ENCODE results near the gene ATG13. TPM values are rescaled to one million over a fixed set of nuclear protein-coding genes. Genes with fewer than 3 reads are reported as not detected.

The ATG13 gene
- total RNA-seq, 2 experiments from 2014 or later, result 95.7 to 102 TPM

- Histone ChIP-seq H3K4me1 (ENCODE audit: insufficient read depth, low read length) (peaks cover 7% of the 10 kb centered on the region), H3K4me3 (ENCODE audit: low read length) (no peak overlapping the region), H3K9me3 (ENCODE audit: control insufficient read depth in 1 of 2, insufficient read depth in 1 of 2, low read length in 2 of 2) (no peaks in the 10 kb centered on the region), H3K36me3 (ENCODE audit: insufficient read depth, low read length) (no peaks in the 10 kb centered on the region), H3K27ac (ENCODE audit: low read depth in 1 of 2, low read length in 2 of 2) (no peak overlapping the region), H3K27me3 (ENCODE audit: control insufficient read depth in 1 of 2, insufficient read depth in 2 of 2, low read length in 2 of 2) (no peaks in the 10 kb centered on the region)
- POLR2A ChIA-PET, result no interaction called here
- Mint-ChIP-seq H3K4me3 (peak overlapping the region; percentile 34), H3K9me3 (no peaks in the 10 kb centered on the region), H3K27ac (no peak overlapping the region), H3K27me3 (no peaks in the 10 kb centered on the region), H3K36me3 (ENCODE audit: low read depth) (peaks cover 15% of the 10 kb centered on the region), H3K4me1 (ENCODE audit: low read depth) (peaks cover 16% of the 10 kb centered on the region)
- ATAC-seq (ENCODE audit: poor library complexity) (no peak), DNase-seq (no peak)
- CTCF ChIA-PET, result no interaction called here
- intact Hi-C loops (cut with DNase I, micrococcal nuclease), result loop anchor here in 1 of 2 experiments (10.0 kb wide), 1 partner anchor 337 kb away; the partner anchor contains the start of gene CSTPP1
- TF ChIP-seq, protein P1, sequence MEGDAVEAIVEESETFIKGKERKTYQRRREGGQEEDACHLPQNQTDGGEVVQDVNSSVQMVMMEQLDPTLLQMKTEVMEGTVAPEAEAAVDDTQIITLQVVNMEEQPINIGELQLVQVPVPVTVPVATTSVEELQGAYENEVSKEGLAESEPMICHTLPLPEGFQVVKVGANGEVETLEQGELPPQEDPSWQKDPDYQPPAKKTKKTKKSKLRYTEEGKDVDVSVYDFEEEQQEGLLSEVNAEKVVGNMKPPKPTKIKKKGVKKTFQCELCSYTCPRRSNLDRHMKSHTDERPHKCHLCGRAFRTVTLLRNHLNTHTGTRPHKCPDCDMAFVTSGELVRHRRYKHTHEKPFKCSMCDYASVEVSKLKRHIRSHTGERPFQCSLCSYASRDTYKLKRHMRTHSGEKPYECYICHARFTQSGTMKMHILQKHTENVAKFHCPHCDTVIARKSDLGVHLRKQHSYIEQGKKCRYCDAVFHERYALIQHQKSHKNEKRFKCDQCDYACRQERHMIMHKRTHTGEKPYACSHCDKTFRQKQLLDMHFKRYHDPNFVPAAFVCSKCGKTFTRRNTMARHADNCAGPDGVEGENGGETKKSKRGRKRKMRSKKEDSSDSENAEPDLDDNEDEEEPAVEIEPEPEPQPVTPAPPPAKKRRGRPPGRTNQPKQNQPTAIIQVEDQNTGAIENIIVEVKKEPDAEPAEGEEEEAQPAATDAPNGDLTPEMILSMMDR (IDR thresholded peaks at IDR 0.05), result no peak
Measured at GRCh38 chr11:46597609-46598219, 19.6 kb upstream of the ATG13 start.

DNA sequence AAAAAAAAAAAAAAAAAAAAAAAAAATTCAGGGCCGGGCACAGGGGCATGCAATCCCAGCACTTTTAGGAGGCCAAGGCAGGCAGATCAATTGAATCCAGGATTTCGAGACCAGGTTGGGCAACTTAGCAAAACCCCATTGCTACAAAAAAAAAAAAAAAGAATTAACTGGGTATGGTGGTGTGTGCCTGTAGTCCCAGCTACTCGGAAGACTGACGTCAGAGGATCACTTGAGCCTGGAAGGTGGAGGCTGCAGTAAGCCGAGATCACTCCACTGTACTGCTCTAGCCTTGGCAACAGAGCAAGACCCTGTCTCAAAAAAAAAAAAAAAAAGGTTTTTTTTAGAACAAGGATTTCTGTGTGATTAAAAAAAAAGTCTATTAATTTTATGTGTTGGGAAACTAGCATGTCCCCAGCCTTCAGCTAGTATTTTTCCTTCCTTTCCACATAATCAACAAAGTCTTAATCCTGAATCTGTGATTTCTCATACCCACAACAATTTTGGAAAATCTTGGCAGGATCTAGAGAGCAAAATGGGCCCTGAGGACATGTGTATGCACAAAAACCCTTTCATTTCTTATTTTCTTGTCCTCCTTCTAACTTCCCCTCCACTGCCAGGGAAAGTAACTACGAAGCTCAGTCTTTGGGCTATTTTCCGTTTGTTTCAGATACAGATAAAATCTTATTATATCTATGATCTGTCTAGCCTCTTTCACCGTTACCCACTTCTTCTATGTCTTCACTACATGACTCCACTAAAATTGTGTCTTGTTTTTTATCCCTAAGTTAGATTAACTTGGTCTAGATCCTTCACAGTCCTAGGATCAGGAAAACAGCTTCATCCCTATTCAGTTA is 17.8 kb upstream of the ATG13 start:
- Mint-ChIP-seq H3K27me3 (no peaks in the 10 kb centered on the region), H3K27ac (no peak overlapping the region), H3K4me3 (no peak overlapping the region), H3K9me3 (no peaks in the 10 kb centered on the region), H3K4me1 (ENCODE audit: low read depth) (no peaks in the 10 kb centered on the region), H3K36me3 (ENCODE audit: low read depth) (peaks cover 5% of the 10 kb centered on the region)
- Histone ChIP-seq H3K27ac (ENCODE audit: low read depth in 1 of 2, low read length in 2 of 2) (no peak overlapping the region), H3K4me3 (ENCODE audit: low read length) (no peak overlapping the region), H3K9me3 (ENCODE audit: control insufficient read depth in 1 of 2, insufficient read depth in 1 of 2, low read length in 2 of 2) (no peaks in the 10 kb centered on the region), H3K36me3 (ENCODE audit: insufficient read depth, low read length) (peaks cover 7% of the 10 kb centered on the region), H3K4me1 (ENCODE audit: insufficient read depth, low read length) (no peaks in the 10 kb centered on the region), H3K27me3 (ENCODE audit: control insufficient read depth in 1 of 2, insufficient read depth in 2 of 2, low read length in 2 of 2) (no peaks in the 10 kb centered on the region)
- DNase-seq (no peak), ATAC-seq (ENCODE audit: poor library complexity) (no peak)
- POLR2A ChIA-PET, result interaction anchor here (0.6 to 1.7 kb wide), 2 partner anchors 18 to 309 kb away, joined by 3 to 6 read pairs; partner anchors contain the start of genes ATG13 and HARBI1
- TF ChIP-seq, protein P1 (IDR thresholded peaks at IDR 0.05), result no peak
- intact Hi-C loops (cut with DNase I, micrococcal nuclease), result loop anchor here in 1 of 2 experiments (10.0 kb wide), 1 partner anchor 335 kb away; the partner anchor contains the start of gene CSTPP1
- CTCF ChIA-PET, result no interaction called here

- H3K4me1 ChIP-seq (ENCODE audit: insufficient read depth, low read length), result no peaks in the 10 kb centered on the region
- Mint-ChIP-seq H3K9me3 (no peaks in the 10 kb centered on the region), H3K27me3 (no peaks in the 10 kb centered on the region), H3K4me1 (ENCODE audit: low read depth) (no peaks in the 10 kb centered on the region), H3K36me3 (ENCODE audit: low read depth) (peaks cover 5% of the 10 kb centered on the region), H3K4me3 (no peak overlapping the region), H3K27ac (no peak overlapping the region)
- intact Hi-C loops (cut with DNase I, micrococcal nuclease), result no loop called here
- H3K27ac ChIP-seq (ENCODE audit: low read depth in 1 of 2, low read length in 2 of 2), result no peak overlapping the region
- TF ChIP-seq, protein P1 (IDR thresholded peaks at IDR 0.05), result no peak
- CTCF ChIA-PET, result no interaction called here
- no peak overlapping the region for H3K4me3 ChIP-seq (ENCODE audit: low read length)
- DNase-seq (no peak), ATAC-seq (ENCODE audit: poor library complexity) (no peak)
- no peaks in the 10 kb centered on the region for H3K9me3 ChIP-seq (ENCODE audit: control insufficient read depth in 1 of 2, insufficient read depth in 1 of 2, low read length in 2 of 2)
- H3K27me3 ChIP-seq (ENCODE audit: control insufficient read depth in 1 of 2, insufficient read depth in 2 of 2, low read length in 2 of 2), result no peaks in the 10 kb centered on the region
- peaks cover 7% of the 10 kb centered on the region for H3K36me3 ChIP-seq (ENCODE audit: insufficient read depth, low read length)
- POLR2A ChIA-PET, result interaction anchor here (0.6 to 1.7 kb wide), 2 partner anchors 17 to 310 kb away, joined by 3 to 6 read pairs; partner anchors contain the start of genes ATG13 and HARBI1
Measured at GRCh38 chr11:46600194-46600960, 17.0 kb upstream of the ATG13 start.

All from CD4-positive, alpha-beta T cell (primary cell).